ENCODE results near the gene EPHB2. TPM values are rescaled to one million over a fixed set of nuclear protein-coding genes. Genes with fewer than 3 reads are reported as not detected.

EPHB2 gene
- total and polyA plus RNA-seq, 9 donors: 10.7 to 31.7 (median 20.4) TPM

DNA sequence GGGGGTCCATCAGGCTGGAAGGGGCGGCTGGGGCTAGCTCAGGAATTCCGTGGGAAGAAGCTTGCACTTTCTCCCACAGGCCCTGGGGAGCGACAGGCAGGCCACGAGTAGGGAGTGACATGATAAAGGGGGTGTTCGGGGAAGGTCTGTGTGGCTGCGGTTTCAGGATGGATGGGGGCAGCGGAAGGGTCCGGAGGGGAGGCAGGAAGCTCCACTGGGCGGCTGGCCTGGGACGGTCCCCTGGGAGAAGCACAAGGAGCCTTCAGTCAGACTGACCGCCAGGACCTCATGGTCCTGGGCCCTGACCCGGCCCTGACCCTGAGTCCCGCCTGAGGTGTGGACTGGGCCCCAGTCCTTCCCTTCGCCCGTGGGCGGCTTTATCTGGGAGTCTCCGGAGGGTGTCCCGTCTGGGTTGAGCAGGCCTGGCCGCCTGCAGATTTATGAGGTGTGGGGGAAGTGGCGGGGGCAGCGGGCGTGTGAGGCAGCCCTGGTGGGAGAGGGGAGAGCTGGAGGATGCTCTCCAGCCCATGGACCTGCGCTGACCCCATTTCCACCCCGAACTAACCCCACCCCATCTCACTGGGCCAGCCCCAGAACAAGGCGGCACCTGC is 45.6 kb downstream of the EPHB2 start:
- peaks cover 31% of the 10 kb centered on the region for H3K4me1 ChIP-seq (ENCODE audit: control insufficient read depth, insufficient read depth, low read length)
- no peaks in the 10 kb centered on the region for H3K27me3 ChIP-seq (ENCODE audit: control insufficient read depth, insufficient read depth, low read length)
- 25% methylated on average over 16 of the region's 25 CpGs for WGBS (ENCODE audit: insufficient coverage)
- no peak overlapping the region for H3K27ac ChIP-seq (ENCODE audit: low read length)
- no peak overlapping the region for H3K4me3 ChIP-seq (ENCODE audit: low read length)
- no peak for DNase-seq
- H3K9me3 ChIP-seq (replicated peaks; ENCODE audit: control insufficient read depth, low read depth, low read length): no peaks in the 10 kb centered on the region
- H3K36me3 ChIP-seq (ENCODE audit: control insufficient read depth, insufficient read depth, low read length): no peaks in the 10 kb centered on the region

DNA sequence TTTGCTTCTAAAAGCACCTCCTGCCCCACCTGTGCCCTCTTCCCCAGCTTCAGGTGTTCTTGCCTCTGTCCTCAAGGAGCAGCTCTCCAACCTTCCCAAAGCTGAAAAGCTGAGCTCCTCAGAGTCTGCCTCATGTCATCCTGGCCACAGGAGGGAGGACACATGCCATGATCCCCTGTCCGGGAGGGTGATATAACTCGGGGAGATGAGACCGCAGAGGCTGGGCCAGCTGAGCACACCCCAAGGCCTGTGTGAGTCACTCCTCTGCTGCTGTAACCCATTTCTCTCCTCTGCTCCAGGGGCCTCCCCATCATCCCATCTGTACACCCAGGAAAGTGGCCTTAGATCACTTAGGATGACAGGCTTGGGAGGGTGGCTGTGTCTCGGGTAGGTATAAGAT is 49.8 kb downstream of the EPHB2 start:
- Histone ChIP-seq H3K4me1 (ENCODE audit: control insufficient read depth, insufficient read depth, low read length) (peaks cover 20% of the 10 kb centered on the region), H3K36me3 (ENCODE audit: control insufficient read depth, insufficient read depth, low read length) (no peaks in the 10 kb centered on the region), H3K27ac (ENCODE audit: low read length) (no peak overlapping the region), H3K4me3 (ENCODE audit: low read length) (no peak overlapping the region), H3K9me3 (replicated peaks; ENCODE audit: control insufficient read depth, low read depth, low read length) (no peaks in the 10 kb centered on the region), H3K27me3 (ENCODE audit: control insufficient read depth, insufficient read depth, low read length) (no peaks in the 10 kb centered on the region)
- no peak for DNase-seq
- WGBS (ENCODE audit: insufficient coverage): no CpG with 5 or more reads among the region's 4 CpGs

- Histone ChIP-seq H3K27me3 (ENCODE audit: control insufficient read depth, insufficient read depth, low read length) (no peaks in the 10 kb centered on the region), H3K36me3 (ENCODE audit: control insufficient read depth, insufficient read depth, low read length) (no peaks in the 10 kb centered on the region), H3K4me3 (ENCODE audit: low read length) (no peak overlapping the region), H3K27ac (ENCODE audit: low read length) (no peak overlapping the region), H3K4me1 (ENCODE audit: control insufficient read depth, insufficient read depth, low read length) (peaks cover 19% of the 10 kb centered on the region), H3K9me3 (replicated peaks; ENCODE audit: control insufficient read depth, low read depth, low read length) (no peaks in the 10 kb centered on the region)
- no CpG with 5 or more reads among the region's 6 CpGs for WGBS (ENCODE audit: insufficient coverage)
- DNase-seq: no peak
These were observed 50.5 kb downstream of the EPHB2 start for GRCh38 chr1:22761101-22761500.

GRCh38 chr1:22761821-22762220 is 51.2 kb downstream of the EPHB2 start:
- H3K4me3 ChIP-seq (ENCODE audit: low read length): no peak overlapping the region
- 90% methylated on average over 2 of the region's 13 CpGs for WGBS (ENCODE audit: insufficient coverage)

DNA sequence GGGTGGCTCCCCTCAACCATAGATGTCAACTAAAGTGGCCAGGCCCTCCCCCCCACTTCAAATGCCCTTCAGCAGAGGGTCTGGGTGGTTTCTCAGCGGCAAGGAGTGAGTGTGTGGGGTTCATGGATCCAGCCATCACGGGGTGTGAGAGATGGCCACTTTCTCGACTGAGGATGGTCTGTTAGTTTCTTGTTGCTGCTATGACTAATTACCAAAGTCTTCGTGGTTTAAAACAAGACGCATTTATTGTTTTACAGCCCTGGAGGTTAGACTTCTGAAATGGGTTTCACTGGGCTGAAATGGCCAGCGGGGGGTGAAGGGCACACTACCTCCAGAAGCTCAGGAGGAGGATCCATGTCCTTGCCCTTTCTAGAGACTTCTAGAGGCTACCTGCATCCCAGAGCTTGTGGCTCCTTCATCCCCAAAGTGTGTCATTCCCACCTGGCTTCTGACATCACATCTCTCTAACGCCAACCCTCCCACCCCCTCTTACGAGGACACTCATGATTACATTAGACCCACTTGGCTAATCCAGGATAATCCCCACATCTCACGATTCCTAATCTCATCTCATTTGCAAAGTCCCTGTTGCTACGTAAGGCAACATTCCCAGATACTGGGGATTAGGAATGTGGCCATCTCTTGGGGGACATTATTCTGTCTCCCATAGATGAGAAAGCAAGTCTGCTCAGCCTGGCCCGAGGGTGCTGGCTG is 53.0 kb downstream of the EPHB2 start:
- 52% methylated on average over 7 of the region's 11 CpGs for WGBS (ENCODE audit: insufficient coverage)

More at GRCh38 chr1:22761821-22762220, 51.2 kb downstream of the EPHB2 start:
- Histone ChIP-seq H3K9me3 (replicated peaks; ENCODE audit: control insufficient read depth, low read depth, low read length) (no peaks in the 10 kb centered on the region), H3K27me3 (ENCODE audit: control insufficient read depth, insufficient read depth, low read length) (no peaks in the 10 kb centered on the region), H3K36me3 (ENCODE audit: control insufficient read depth, insufficient read depth, low read length) (no peaks in the 10 kb centered on the region), H3K27ac (ENCODE audit: low read length) (no peak overlapping the region), H3K4me1 (ENCODE audit: control insufficient read depth, insufficient read depth, low read length) (peaks cover 16% of the 10 kb centered on the region)
- no peak for DNase-seq

DNA sequence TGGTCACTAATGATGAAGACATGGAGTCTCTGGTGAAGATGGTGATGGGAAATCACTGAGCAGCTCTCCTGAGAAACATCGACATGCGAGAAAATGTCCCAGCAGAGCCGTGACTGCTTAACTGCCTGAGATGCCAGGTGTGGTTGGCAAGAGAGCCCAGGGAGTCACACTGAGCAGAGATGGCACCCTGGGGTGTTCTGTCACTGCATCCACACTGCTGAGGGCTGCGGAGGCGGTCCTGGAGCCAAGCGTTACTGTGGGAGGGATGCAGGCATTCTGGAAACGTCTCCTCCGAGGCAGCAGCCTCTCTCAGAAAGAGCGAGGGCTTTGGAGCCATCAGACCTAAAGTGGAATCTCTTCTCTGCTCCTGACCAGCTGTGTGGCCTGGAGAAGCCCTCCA is 57.2 kb downstream of the EPHB2 start:
- H3K36me3 ChIP-seq (ENCODE audit: control insufficient read depth, insufficient read depth, low read length): no peaks in the 10 kb centered on the region
- H3K9me3 ChIP-seq (replicated peaks; ENCODE audit: control insufficient read depth, low read depth, low read length): no peaks in the 10 kb centered on the region
- 75% methylated on average over 9 of the region's 9 CpGs for WGBS (ENCODE audit: insufficient coverage)
- peaks cover 3% of the 10 kb centered on the region for H3K27me3 ChIP-seq (ENCODE audit: control insufficient read depth, insufficient read depth, low read length)
- peaks cover 22% of the 10 kb centered on the region for H3K4me1 ChIP-seq (ENCODE audit: control insufficient read depth, insufficient read depth, low read length)
- H3K4me3 ChIP-seq (ENCODE audit: low read length): no peak overlapping the region
- no peak for DNase-seq
- no peak overlapping the region for H3K27ac ChIP-seq (ENCODE audit: low read length)

More for the DNA sequence above, 53.0 kb downstream of the EPHB2 start:
- Histone ChIP-seq H3K27ac (ENCODE audit: low read length) (no peak overlapping the region), H3K4me3 (ENCODE audit: low read length) (no peak overlapping the region), H3K36me3 (ENCODE audit: control insufficient read depth, insufficient read depth, low read length) (no peaks in the 10 kb centered on the region), H3K9me3 (replicated peaks; ENCODE audit: control insufficient read depth, low read depth, low read length) (no peaks in the 10 kb centered on the region), H3K27me3 (ENCODE audit: control insufficient read depth, insufficient read depth, low read length) (no peaks in the 10 kb centered on the region), H3K4me1 (ENCODE audit: control insufficient read depth, insufficient read depth, low read length) (peaks cover 16% of the 10 kb centered on the region)
- DNase-seq: no peak

DNA sequence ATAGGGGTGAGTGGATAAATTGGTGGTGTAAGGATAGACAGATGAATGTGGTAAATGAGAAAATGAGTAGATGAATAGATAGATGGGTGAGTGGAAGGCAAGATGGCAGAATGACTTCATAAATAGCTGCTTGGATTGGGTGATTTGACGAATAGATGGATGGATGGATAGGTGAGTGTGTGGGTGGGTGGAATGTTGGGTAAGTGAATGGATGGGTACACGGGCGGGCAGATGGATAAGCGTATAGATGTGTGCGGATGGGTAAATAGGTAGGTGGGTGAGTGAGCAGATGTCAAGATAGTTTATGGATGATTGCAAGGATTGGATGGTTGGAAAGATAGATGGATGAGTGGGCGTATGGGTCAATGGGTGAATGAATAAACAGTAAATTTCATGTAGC is 59.3 kb downstream of the EPHB2 start:
- H3K36me3 ChIP-seq (ENCODE audit: control insufficient read depth, insufficient read depth, low read length): no peaks in the 10 kb centered on the region
- no peak overlapping the region for H3K27ac ChIP-seq (ENCODE audit: low read length)
- peaks cover 42% of the 10 kb centered on the region for H3K4me1 ChIP-seq (ENCODE audit: control insufficient read depth, insufficient read depth, low read length)
- H3K27me3 ChIP-seq (ENCODE audit: control insufficient read depth, insufficient read depth, low read length): peaks cover 7% of the 10 kb centered on the region
- H3K9me3 ChIP-seq (replicated peaks; ENCODE audit: control insufficient read depth, low read depth, low read length): no peaks in the 10 kb centered on the region
- DNase-seq: no peak
- H3K4me3 ChIP-seq (ENCODE audit: low read length): no peak overlapping the region
- 91% methylated on average over 6 of the region's 6 CpGs for WGBS (ENCODE audit: insufficient coverage)

- peak overlapping the region; percentile 48 for H3K27ac ChIP-seq (ENCODE audit: low read length)
- H3K36me3 ChIP-seq (ENCODE audit: control insufficient read depth, insufficient read depth, low read length): no peaks in the 10 kb centered on the region
- no peaks in the 10 kb centered on the region for H3K9me3 ChIP-seq (replicated peaks; ENCODE audit: control insufficient read depth, low read depth, low read length)
- peaks cover 59% of the 10 kb centered on the region for H3K4me1 ChIP-seq (ENCODE audit: control insufficient read depth, insufficient read depth, low read length)
- DNase-seq: peak; percentile 80
- H3K4me3 ChIP-seq (ENCODE audit: low read length): no peak overlapping the region
- WGBS (ENCODE audit: insufficient coverage): 31% methylated on average over 10 of the region's 13 CpGs
- peaks cover 11% of the 10 kb centered on the region for H3K27me3 ChIP-seq (ENCODE audit: control insufficient read depth, insufficient read depth, low read length)
These were observed 61.4 kb downstream of the EPHB2 start for GRCh38 chr1:22772014-22772413.

DNA sequence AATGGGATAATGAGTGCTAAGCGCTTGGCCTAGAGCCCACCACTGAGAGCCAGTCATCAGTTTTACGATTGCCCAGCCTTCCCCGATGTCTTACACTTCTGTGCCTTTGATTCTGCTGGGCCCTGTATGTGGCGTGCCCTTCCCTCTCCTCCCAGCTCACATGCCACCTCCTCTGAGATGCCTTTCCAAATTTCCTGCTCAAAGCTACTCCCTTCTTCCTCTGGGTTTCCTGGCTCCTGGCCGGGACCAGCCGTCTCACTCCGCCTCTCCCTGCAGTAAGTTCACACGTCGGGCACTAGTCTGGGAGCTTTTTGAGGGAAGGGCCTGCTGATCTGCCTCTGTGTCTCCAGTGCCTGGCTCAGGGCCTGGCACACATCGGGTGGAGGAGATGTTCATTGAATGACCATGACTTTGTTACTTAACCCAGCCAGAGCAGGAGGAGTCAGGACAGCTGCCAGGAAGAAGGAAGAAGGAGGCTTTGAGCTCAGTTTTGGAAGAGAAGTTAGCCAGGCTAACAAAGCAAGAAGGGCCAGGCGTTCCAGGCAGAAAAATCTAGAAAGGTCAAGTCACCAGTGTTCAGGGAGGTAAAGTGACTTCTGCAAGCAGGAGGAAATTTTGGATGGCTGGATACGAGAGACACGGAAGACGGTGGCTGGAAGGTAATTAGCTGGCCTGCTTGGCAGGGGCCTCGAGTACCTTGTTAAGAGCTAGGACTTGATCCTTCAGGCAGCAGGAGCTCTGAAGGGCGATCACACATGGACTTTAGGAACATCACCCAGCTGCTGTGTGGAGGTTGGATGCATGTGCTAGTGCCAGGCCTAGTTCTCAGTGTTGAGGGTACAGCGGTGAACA is 63.6 kb downstream of the EPHB2 start:
- DNase-seq: peak; percentile 98

GRCh38 chr1:22774833-22775182 is 64.2 kb downstream of the EPHB2 start:
- Histone ChIP-seq H3K4me3 (ENCODE audit: low read length) (no peak overlapping the region), H3K9me3 (replicated peaks; ENCODE audit: control insufficient read depth, low read depth, low read length) (no peaks in the 10 kb centered on the region), H3K36me3 (ENCODE audit: control insufficient read depth, insufficient read depth, low read length) (no peaks in the 10 kb centered on the region), H3K4me1 (ENCODE audit: control insufficient read depth, insufficient read depth, low read length) (peaks cover 87% of the 10 kb centered on the region), H3K27me3 (ENCODE audit: control insufficient read depth, insufficient read depth, low read length) (peaks cover 8% of the 10 kb centered on the region), H3K27ac (ENCODE audit: low read length) (peak overlapping the region; percentile 60)
- DNase-seq: no peak

More for the DNA sequence above, 63.6 kb downstream of the EPHB2 start:
- no peaks in the 10 kb centered on the region for H3K9me3 ChIP-seq (replicated peaks; ENCODE audit: control insufficient read depth, low read depth, low read length)
- H3K27me3 ChIP-seq (ENCODE audit: control insufficient read depth, insufficient read depth, low read length): peaks cover 8% of the 10 kb centered on the region
- H3K4me1 ChIP-seq (ENCODE audit: control insufficient read depth, insufficient read depth, low read length): peaks cover 81% of the 10 kb centered on the region
- no peaks in the 10 kb centered on the region for H3K36me3 ChIP-seq (ENCODE audit: control insufficient read depth, insufficient read depth, low read length)
- no peak overlapping the region for H3K4me3 ChIP-seq (ENCODE audit: low read length)
- 15% methylated on average over 16 of the region's 17 CpGs for WGBS (ENCODE audit: insufficient coverage)
- peak overlapping the region; percentile 60 for H3K27ac ChIP-seq (ENCODE audit: low read length)
